HG03575 (cell line): ENCODE results near the gene RCVRN.

Source experiments
- ATAC-seq: cut with Tn5 transposase; IDR thresholded peaks from one replicate; pipeline ENCODE4 v1.9.1; 2021; ENCODE audit not compliant: unreplicated experiment, insufficient number of reproducible peaks, low FRiP score; ENCODE audit errors: extremely low read depth

Gene RCVRN

GRCh38 chr17:9905078-9905415 lies at the start of gene RCVRN:
RCVRN (minus strand) TSS chr17:9905271; CDS start chr17:9905180, 91 bp downstream.
- no peak for ATAC-seq

- no peak for ATAC-seq
Measured at GRCh38 chr17:9953492-9953891, 48.4 kb upstream of the RCVRN start.

GRCh38 chr17:9951803-9952202 lies 46.7 kb upstream of the RCVRN start:
- ATAC-seq, result no peak

GRCh38 chr17:9948928-9949327 lies 43.9 kb upstream of the RCVRN start:
- ATAC-seq, result no peak

- ATAC-seq, result no peak
Measured at GRCh38 chr17:9944704-9945103, 39.6 kb upstream of the RCVRN start.

- ATAC-seq, result no peak
Measured at GRCh38 chr17:9943343-9943742, 38.3 kb upstream of the RCVRN start.

GRCh38 chr17:9942885-9943284 lies 37.8 kb upstream of the RCVRN start:
- no peak for ATAC-seq

- ATAC-seq, result no peak
Measured at GRCh38 chr17:9941305-9941704, 36.2 kb upstream of the RCVRN start.

- ATAC-seq, result no peak
Measured at GRCh38 chr17:9940841-9941240, 35.8 kb upstream of the RCVRN start.

GRCh38 chr17:9938764-9939163 lies 33.7 kb upstream of the RCVRN start:
- no peak for ATAC-seq

- ATAC-seq, result no peak
Measured at GRCh38 chr17:9937901-9938300, 32.8 kb upstream of the RCVRN start.

- ATAC-seq, result no peak
Measured at GRCh38 chr17:9937241-9937761, 32.2 kb upstream of the RCVRN start.

- no peak for ATAC-seq
Measured at GRCh38 chr17:9936095-9936494, 31.0 kb upstream of the RCVRN start.

- no peak for ATAC-seq
Measured at GRCh38 chr17:9935408-9935807, 30.3 kb upstream of the RCVRN start.

GRCh38 chr17:9934331-9934730 lies 29.3 kb upstream of the RCVRN start:
- ATAC-seq, result no peak

GRCh38 chr17:9932491-9932890 lies 27.4 kb upstream of the RCVRN start:
- ATAC-seq, result no peak

GRCh38 chr17:9931144-9931741 lies 26.2 kb upstream of the RCVRN start:
- no peak for ATAC-seq

GRCh38 chr17:9929871-9930270 lies 24.8 kb upstream of the RCVRN start:
- ATAC-seq, result no peak

- ATAC-seq, result no peak
Measured at GRCh38 chr17:9928601-9929333, 23.7 kb upstream of the RCVRN start.

GRCh38 chr17:9926150-9926804 lies 21.2 kb upstream of the RCVRN start:
- ATAC-seq, result no peak
